Liver (tissue), 9 donors: Measurements from ENCODE around the gene B4GALT2. TPM values are rescaled to one million over a fixed set of nuclear protein-coding genes. Genes with fewer than 3 reads are reported as not detected.

Experiments used
- DNase-seq: peaks from one replicate; pipeline ENCODE4 v3.0.0-alpha.2; 2017; ENCODE audit warnings: low spot score
- H3K27ac ChIP-seq, 2 donors: one replicate each; pipeline ENCODE4 v1.7.0; 2013; ENCODE audit warnings: inconsistent platforms in 2 of 2, low read length in 2 of 2, control low read depth in 1 of 2, low read depth in 1 of 2, mild to moderate bottlenecking in 1 of 2
- H3K27me3 ChIP-seq, 4 donors: one replicate each; pipeline versions ENCODE4 v1.6.1 to v1.7.0; 2013; ENCODE audit warnings: low read length in 3 of 4, inconsistent platforms in 1 of 4, mild to moderate bottlenecking in 1 of 4, moderate library complexity in 1 of 4; ENCODE audit not compliant: control insufficient read depth in 4 of 4, insufficient read depth in 4 of 4
- H3K36me3 ChIP-seq, 4 donors: one replicate each; pipeline versions ENCODE4 v1.6.1 to v1.7.0; 2013; ENCODE audit warnings: low read length in 3 of 4, mild to moderate bottlenecking in 3 of 4, low read depth in 1 of 4, moderate library complexity in 1 of 4; ENCODE audit not compliant: control insufficient read depth in 4 of 4, insufficient read depth in 3 of 4
- H3K4me1 ChIP-seq, 4 donors: one replicate each; pipeline versions ENCODE4 v1.6.1 to v1.7.0; 2013; ENCODE audit warnings: low read length in 3 of 4, mild to moderate bottlenecking in 3 of 4, moderate library complexity in 1 of 4; ENCODE audit not compliant: control insufficient read depth in 4 of 4, insufficient read depth in 4 of 4
- H3K4me3 ChIP-seq, 3 donors: one replicate each; pipeline versions ENCODE4 v1.6.1 to v1.7.0; 2013; ENCODE audit warnings: low read length in 3 of 3, control low read depth in 1 of 3, low read depth in 1 of 3, mild to moderate bottlenecking in 1 of 3
- H3K9ac ChIP-seq, 2 donors: one replicate each; pipeline ENCODE4 v1.7.0; 2013; ENCODE audit warnings: low read length in 2 of 2, mild to moderate bottlenecking in 2 of 2, moderate library complexity in 2 of 2, control low read depth in 1 of 2, low read depth in 1 of 2
- H3K9me3 ChIP-seq, 4 donors: one replicate each; pipeline versions ENCODE4 v1.6.1 to v1.7.0; 2013; ENCODE audit warnings: low read length in 3 of 4; ENCODE audit not compliant: control insufficient read depth in 4 of 4
- FOXA1 ChIP-seq: IDR thresholded peaks from 2 replicates; pipeline ENCODE4 v1.6.1; 2016; ENCODE audit warnings: antibody characterized with exemption
- FOXA2 ChIP-seq: IDR thresholded peaks from 2 replicates; pipeline ENCODE4 v1.6.1; 2016; ENCODE audit warnings: antibody characterized with exemption
- GABPA ChIP-seq, 2 donors: IDR thresholded peaks in 1 of 2; conservative IDR thresholded peaks in 1 of 2; 2 replicates each; pipeline ENCODE4 v1.6.1; 2016; ENCODE audit warnings: antibody characterized with exemption in 2 of 2, mild to moderate bottlenecking in 1 of 2, moderate library complexity in 1 of 2
- HNF4G ChIP-seq: IDR thresholded peaks from 2 replicates; pipeline ENCODE4 v1.6.1; 2016; ENCODE audit warnings: antibody characterized with exemption
- JUND ChIP-seq, 2 donors: IDR thresholded peaks; 2 replicates each; pipeline ENCODE4 v1.6.1; 2016; ENCODE audit warnings: antibody characterized with exemption in 2 of 2
- RAD21 ChIP-seq, 2 donors: IDR thresholded peaks; 2 replicates each; pipeline ENCODE4 v1.6.1; 2016; ENCODE audit warnings: antibody characterized with exemption in 2 of 2, mild to moderate bottlenecking in 2 of 2
- RXRA ChIP-seq, 2 donors: IDR thresholded peaks; 2 replicates each; pipeline ENCODE4 v1.6.1; 2017 to 2018; ENCODE audit warnings: antibody characterized with exemption in 2 of 2, mild to moderate bottlenecking in 1 of 2
- TAF1 ChIP-seq: conservative IDR thresholded peaks from 2 replicates; pipeline ENCODE4 v1.6.1; 2016; ENCODE audit warnings: antibody characterized with exemption, mild to moderate bottlenecking
- WGBS: extraction: QIAGEN DNeasy Blood & Tissue Kit; methylation state at CpG from one replicate; pipeline ENCODE4 v1.1.7; 2013; 5-methylcytosine and 5-hydroxymethylcytosine counted together
- polyA plus RNA-seq, 2 donors: library from polyadenylated mRNA; stranded (reverse) in 1 of 2; unstranded in 1 of 2; fragments of 200-250 nt in 1 of 2; fragments of >200 nt in 1 of 2; fragmentation: Nextera tagmentation in 1 of 2; extraction: Ambion mirVana in 1 of 2; gene quantifications; one replicate each; pipeline versions ENCODE4 v1.2.1 to v1.2.3, GENCODE V29; 2013 to 2015
- total RNA-seq, 2 donors: library from RNA; depleted of rRNA; stranded (reverse); fragments of >200 nt; gene quantifications; one replicate each; pipeline ENCODE4 v1.2.3, GENCODE V29; 2014
- TF ChIP-seq, protein P1 (sequence below): IDR thresholded peaks from 2 replicates; pipeline ENCODE4 v1.6.1; 2016; ENCODE audit warnings: antibody characterized with exemption, mild to moderate bottlenecking
- TF ChIP-seq, protein P2 (sequence below): IDR thresholded peaks from 2 replicates; pipeline ENCODE4 v1.6.1; 2016; ENCODE audit warnings: antibody characterized with exemption
- TF ChIP-seq, protein P3 (sequence below): IDR thresholded peaks from 2 replicates; pipeline ENCODE4 v1.6.1; 2016; ENCODE audit warnings: antibody characterized with exemption
- TF ChIP-seq, protein P4 (sequence below): fragments of 150-350 bp; IDR thresholded peaks from 2 replicates; pipeline ENCODE4 v1.5.1; 2017; ENCODE audit warnings: improper control_type of control experiment, low read depth, low read length; ENCODE audit not compliant: missing input control
- donor health status: healthy.
- donor health status: healthy.
- donor health status: healthy.
- donor health status: healthy.
- donor health status: healthy.

B4GALT2 gene
- total and polyA plus RNA-seq, 4 donors = 2.9 to 31.5 (median 16.1) TPM

DNA sequence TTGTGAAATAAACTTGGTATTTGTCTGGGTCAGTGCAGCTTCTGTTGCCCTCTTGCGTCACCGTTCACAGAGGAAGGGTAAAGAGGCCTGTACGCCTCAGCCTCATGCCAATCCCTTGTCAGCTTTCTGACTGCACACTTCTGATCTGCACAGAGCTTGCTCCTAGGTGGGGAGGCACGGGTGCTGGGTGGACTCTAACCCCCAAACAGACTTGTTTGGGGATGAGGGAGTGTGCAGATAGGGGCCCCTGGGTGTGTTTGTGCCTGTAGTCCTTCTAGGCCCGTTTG lies 803 bp upstream of the B4GALT2 start (continued):
- TF ChIP-seq, protein P1, sequence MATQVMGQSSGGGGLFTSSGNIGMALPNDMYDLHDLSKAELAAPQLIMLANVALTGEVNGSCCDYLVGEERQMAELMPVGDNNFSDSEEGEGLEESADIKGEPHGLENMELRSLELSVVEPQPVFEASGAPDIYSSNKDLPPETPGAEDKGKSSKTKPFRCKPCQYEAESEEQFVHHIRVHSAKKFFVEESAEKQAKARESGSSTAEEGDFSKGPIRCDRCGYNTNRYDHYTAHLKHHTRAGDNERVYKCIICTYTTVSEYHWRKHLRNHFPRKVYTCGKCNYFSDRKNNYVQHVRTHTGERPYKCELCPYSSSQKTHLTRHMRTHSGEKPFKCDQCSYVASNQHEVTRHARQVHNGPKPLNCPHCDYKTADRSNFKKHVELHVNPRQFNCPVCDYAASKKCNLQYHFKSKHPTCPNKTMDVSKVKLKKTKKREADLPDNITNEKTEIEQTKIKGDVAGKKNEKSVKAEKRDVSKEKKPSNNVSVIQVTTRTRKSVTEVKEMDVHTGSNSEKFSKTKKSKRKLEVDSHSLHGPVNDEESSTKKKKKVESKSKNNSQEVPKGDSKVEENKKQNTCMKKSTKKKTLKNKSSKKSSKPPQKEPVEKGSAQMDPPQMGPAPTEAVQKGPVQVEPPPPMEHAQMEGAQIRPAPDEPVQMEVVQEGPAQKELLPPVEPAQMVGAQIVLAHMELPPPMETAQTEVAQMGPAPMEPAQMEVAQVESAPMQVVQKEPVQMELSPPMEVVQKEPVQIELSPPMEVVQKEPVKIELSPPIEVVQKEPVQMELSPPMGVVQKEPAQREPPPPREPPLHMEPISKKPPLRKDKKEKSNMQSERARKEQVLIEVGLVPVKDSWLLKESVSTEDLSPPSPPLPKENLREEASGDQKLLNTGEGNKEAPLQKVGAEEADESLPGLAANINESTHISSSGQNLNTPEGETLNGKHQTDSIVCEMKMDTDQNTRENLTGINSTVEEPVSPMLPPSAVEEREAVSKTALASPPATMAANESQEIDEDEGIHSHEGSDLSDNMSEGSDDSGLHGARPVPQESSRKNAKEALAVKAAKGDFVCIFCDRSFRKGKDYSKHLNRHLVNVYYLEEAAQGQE = no peak

DNA sequence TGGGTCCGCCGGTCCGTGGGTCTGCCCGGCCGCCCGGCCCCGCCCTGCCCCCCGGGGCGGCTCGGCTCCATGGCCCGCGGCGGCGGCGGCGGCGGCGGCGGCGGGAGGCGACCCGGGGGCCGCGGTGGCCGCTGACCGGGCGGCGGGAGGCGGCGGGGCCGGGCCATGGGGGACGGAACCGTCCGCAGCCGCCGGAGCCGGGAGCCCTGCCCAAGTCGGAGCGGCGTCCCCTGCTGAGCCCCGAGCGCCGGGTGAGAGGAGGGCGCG lies 184 bp downstream of the B4GALT2 start:
- H3K4me1 ChIP-seq = peaks cover 7 to 51% (median 38%) of the 10 kb centered on the region in 4 donors
- H3K4me3 ChIP-seq = peak overlapping the region in 2 of 3 donors; percentile 39 to 75
- TF ChIP-seq, protein P2, sequence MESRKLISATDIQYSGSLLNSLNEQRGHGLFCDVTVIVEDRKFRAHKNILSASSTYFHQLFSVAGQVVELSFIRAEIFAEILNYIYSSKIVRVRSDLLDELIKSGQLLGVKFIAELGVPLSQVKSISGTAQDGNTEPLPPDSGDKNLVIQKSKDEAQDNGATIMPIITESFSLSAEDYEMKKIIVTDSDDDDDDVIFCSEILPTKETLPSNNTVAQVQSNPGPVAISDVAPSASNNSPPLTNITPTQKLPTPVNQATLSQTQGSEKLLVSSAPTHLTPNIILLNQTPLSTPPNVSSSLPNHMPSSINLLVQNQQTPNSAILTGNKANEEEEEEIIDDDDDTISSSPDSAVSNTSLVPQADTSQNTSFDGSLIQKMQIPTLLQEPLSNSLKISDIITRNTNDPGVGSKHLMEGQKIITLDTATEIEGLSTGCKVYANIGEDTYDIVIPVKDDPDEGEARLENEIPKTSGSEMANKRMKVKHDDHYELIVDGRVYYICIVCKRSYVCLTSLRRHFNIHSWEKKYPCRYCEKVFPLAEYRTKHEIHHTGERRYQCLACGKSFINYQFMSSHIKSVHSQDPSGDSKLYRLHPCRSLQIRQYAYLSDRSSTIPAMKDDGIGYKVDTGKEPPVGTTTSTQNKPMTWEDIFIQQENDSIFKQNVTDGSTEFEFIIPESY = no peak
- no peak for TF ChIP-seq RXRA (IDR thresholded peaks at IDR 0.05)
- TF ChIP-seq, protein P3, sequence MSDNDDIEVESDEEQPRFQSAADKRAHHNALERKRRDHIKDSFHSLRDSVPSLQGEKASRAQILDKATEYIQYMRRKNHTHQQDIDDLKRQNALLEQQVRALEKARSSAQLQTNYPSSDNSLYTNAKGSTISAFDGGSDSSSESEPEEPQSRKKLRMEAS = no peak
- TF ChIP-seq, protein P4, sequence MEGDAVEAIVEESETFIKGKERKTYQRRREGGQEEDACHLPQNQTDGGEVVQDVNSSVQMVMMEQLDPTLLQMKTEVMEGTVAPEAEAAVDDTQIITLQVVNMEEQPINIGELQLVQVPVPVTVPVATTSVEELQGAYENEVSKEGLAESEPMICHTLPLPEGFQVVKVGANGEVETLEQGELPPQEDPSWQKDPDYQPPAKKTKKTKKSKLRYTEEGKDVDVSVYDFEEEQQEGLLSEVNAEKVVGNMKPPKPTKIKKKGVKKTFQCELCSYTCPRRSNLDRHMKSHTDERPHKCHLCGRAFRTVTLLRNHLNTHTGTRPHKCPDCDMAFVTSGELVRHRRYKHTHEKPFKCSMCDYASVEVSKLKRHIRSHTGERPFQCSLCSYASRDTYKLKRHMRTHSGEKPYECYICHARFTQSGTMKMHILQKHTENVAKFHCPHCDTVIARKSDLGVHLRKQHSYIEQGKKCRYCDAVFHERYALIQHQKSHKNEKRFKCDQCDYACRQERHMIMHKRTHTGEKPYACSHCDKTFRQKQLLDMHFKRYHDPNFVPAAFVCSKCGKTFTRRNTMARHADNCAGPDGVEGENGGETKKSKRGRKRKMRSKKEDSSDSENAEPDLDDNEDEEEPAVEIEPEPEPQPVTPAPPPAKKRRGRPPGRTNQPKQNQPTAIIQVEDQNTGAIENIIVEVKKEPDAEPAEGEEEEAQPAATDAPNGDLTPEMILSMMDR = no peak
- H3K9me3 ChIP-seq = no peaks in the 10 kb centered on the region
- no peak overlapping the region for H3K9ac ChIP-seq
- no peaks in the 10 kb centered on the region for H3K27me3 ChIP-seq
- DNase-seq = no peak
- under 1% methylated on average over 43 of the region's 45 CpGs for WGBS
- peaks cover 0 to 13% (median 8%) of the 10 kb centered on the region in 4 donors for H3K36me3 ChIP-seq
- peak overlapping the region in 1 of 2 donors; percentile 38 for H3K27ac ChIP-seq

DNA sequence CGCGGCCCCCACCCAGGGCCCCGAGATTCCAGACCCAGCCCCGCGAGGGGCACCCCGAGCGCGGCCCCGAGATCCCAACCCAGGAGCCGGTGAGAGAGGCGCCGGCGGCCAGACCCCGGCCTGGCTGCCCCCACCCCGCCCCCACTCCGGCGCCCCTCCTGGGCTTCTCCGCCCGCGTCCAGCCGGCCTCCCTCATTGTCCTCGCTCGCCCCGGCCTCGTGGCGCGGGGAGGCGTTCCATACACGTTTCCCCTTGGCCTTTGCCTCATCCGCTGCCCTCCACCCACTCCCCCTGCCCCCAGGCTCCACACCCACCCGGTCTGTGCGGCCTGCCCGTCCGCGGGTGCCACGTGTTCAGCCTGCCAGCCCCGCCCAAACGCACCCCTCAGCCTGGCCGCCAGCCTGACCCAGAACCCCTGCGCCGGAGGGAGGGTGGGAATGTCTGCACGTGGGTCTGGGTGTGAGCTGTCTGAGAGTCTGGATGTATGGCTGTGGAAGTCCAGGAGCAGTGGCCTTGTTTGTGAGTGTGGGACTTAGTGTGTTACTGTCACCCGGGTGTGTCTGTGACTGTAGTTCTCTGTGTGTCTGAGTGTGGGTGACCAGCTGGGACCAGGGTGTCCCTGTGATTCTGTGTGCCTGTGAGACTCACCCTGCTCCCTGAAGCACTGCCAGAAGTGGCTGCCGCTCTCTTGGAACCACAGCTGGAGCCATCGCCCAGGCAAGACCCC lies 681 bp downstream of the B4GALT2 start:
- DNase-seq = peak; percentile 68
- 4% methylated on average over 45 of the region's 45 CpGs for WGBS
- Histone ChIP-seq H3K9ac (peak overlapping the region in 1 of 2 donors; percentile 30), H3K36me3 (peaks cover 0 to 13% (median 8%) of the 10 kb centered on the region in 4 donors), H3K27me3 (no peaks in the 10 kb centered on the region), H3K4me1 (peaks cover 7 to 47% (median 36%) of the 10 kb centered on the region in 4 donors), H3K4me3 (peak overlapping the region; percentile 39 to 75 (median 45)), H3K27ac (peak overlapping the region; percentile 38 to 48), H3K9me3 (no peaks in the 10 kb centered on the region)
- TF ChIP-seq HNF4G (no peak), TAF1 (no peak), RAD21 (IDR thresholded peaks at IDR 0.05) (no peak), FOXA2 (no peak), FOXA1 (no peak), GABPA (IDR thresholded peaks at IDR 0.05 in 1 of 2, conservative IDR thresholded peaks at IDR 0.05 in 1 of 2) (no peak), JUND (IDR thresholded peaks at IDR 0.05) (no peak), RXRA (IDR thresholded peaks at IDR 0.05) (no peak)
- TF ChIP-seq, protein P4 = no peak
- TF ChIP-seq, protein P1 = no peak
- TF ChIP-seq, protein P2 = no peak
